OCI-LY3 (cell line): Measurements from ENCODE around the gene UNC93A.
"Not testable (repeated sequence)": the region's sequence is repeated elsewhere in the genome, so short reads cannot be mapped to it uniquely, and the experiment has no call there.

Experiments used
- EZH2phosphoT487 ChIP-seq: fragments of 200-600 bp; shearing (Covaris generic); IDR thresholded peaks from 2 replicates; pipeline ENCODE4 v1.6.1; 2018; ENCODE audit warnings: antibody characterized with exemption, mixed run types, low read depth
- TF ChIP-seq, protein P1 (sequence below): fragments of 200-600, 300-600 bp; sonication (generic); IDR thresholded peaks from 2 replicates; pipeline ENCODE4 v1.5.1; 2014; ENCODE audit warnings: antibody characterized with exemption, low read length, low read depth

DNA sequence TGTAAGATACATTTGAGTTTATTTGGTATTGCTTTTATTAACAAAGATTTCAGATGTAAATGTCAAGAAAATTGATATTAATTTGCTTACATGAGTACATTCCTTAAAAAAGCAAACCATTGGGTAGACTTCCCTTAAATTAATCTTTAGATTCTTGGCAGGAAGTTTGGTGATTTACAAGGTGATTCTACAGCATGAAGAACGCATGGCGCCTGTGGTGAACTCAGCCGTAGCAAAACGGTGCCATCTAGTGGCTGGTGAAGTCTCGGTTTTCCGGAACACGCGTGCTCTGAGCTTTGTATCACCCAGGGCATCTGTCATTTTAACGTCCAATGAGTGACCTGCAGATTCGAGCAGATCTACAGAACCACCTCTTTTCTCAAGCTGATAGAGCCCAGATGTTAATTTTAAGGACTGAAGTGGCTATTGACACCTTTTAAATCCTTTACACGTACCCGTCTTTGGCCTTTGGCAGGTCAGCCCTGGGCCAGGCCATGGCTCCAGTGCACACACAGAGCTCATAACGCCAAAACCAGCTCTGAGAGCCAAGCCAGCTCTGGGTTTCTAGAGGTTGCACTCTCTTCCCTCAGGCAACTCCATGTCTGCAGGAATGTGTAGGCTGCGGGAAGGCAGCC is 2.4 kb upstream of the UNC93A start:
- TF ChIP-seq, protein P1, sequence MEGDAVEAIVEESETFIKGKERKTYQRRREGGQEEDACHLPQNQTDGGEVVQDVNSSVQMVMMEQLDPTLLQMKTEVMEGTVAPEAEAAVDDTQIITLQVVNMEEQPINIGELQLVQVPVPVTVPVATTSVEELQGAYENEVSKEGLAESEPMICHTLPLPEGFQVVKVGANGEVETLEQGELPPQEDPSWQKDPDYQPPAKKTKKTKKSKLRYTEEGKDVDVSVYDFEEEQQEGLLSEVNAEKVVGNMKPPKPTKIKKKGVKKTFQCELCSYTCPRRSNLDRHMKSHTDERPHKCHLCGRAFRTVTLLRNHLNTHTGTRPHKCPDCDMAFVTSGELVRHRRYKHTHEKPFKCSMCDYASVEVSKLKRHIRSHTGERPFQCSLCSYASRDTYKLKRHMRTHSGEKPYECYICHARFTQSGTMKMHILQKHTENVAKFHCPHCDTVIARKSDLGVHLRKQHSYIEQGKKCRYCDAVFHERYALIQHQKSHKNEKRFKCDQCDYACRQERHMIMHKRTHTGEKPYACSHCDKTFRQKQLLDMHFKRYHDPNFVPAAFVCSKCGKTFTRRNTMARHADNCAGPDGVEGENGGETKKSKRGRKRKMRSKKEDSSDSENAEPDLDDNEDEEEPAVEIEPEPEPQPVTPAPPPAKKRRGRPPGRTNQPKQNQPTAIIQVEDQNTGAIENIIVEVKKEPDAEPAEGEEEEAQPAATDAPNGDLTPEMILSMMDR = peak; percentile 46
- TF ChIP-seq EZH2phosphoT487 = not testable (repeated sequence)
